Neural progenitor cell (in vitro differentiated cells): ENCODE data around the gene SYNPR.

ENCODE experiments used
- EZH2phosphoT487 ChIP-seq: fragments of 200-600 bp; sonication (generic); IDR thresholded peaks from 2 replicates; pipeline ENCODE4 v1.6.1; 2017; ENCODE audit warnings: antibody characterized with exemption
- TF ChIP-seq, protein P1 (sequence below): fragments of 200-600 bp; sonication (generic); IDR thresholded peaks from 2 replicates; pipeline ENCODE4 v1.5.1; 2017; ENCODE audit warnings: antibody characterized with exemption, mild to moderate bottlenecking

DNA sequence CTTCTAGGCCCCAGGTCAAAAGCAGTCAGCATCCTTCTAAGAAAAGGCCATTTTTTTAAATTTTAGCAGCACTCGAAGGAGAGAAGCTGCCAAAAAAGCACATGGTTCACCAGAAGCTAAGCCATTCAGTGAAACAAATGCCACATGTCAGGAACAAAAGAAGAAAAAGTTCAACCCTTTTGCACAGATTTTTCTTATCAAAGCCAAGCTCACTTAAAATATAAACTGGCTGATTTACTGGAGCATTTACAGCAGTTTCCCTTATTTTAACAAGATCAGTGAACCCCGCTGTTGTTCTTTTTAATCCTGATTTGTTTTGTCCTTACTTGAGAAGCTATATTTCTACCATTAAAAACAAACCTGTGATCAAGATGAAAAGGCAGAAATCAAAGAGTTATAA lies 46.5 kb upstream of the SYNPR start:
- TF ChIP-seq, protein P1, sequence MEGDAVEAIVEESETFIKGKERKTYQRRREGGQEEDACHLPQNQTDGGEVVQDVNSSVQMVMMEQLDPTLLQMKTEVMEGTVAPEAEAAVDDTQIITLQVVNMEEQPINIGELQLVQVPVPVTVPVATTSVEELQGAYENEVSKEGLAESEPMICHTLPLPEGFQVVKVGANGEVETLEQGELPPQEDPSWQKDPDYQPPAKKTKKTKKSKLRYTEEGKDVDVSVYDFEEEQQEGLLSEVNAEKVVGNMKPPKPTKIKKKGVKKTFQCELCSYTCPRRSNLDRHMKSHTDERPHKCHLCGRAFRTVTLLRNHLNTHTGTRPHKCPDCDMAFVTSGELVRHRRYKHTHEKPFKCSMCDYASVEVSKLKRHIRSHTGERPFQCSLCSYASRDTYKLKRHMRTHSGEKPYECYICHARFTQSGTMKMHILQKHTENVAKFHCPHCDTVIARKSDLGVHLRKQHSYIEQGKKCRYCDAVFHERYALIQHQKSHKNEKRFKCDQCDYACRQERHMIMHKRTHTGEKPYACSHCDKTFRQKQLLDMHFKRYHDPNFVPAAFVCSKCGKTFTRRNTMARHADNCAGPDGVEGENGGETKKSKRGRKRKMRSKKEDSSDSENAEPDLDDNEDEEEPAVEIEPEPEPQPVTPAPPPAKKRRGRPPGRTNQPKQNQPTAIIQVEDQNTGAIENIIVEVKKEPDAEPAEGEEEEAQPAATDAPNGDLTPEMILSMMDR: no peak
- TF ChIP-seq EZH2phosphoT487: no peak
